BE2C (cell line): ENCODE measurements around the gene ARHGAP42.
A peak's percentile ranks its signal among the peaks of the same experiment; 100 is the strongest.

Experiments used
- DNase-seq: peaks from one replicate; pipeline ENCODE4 v3.0.0-alpha.2; 2020
- H3K27me3 ChIP-seq: fragments of 250-450 bp; sonication (Bioruptor Pico); 2 replicates; pipeline ENCODE4 v1.5.1; 2020; ENCODE audit warnings: mild to moderate bottlenecking
- H3K36me3 ChIP-seq: fragments of 250-450 bp; sonication (Bioruptor Pico); 2 replicates; pipeline ENCODE4 v1.5.1; 2020; ENCODE audit warnings: mild to moderate bottlenecking
- H3K4me1 ChIP-seq: fragments of 250-450 bp; sonication (Bioruptor Pico); 2 replicates; pipeline ENCODE4 v1.5.1; 2020
- H3K4me3 ChIP-seq: 2 replicates; pipeline ENCODE4 v1.5.1; 2011; ENCODE audit warnings: low read depth, low read length
- H3K9me3 ChIP-seq: fragments of 250-450 bp; sonication (Bioruptor Pico); 2 replicates; pipeline ENCODE4 v1.5.1; 2020
- CTCF ChIP-seq: IDR thresholded peaks from 2 replicates; pipeline ENCODE4 v1.5.1; 2012; ENCODE audit warnings: mild to moderate bottlenecking, low read depth, low read length

ARHGAP42 gene

DNA sequence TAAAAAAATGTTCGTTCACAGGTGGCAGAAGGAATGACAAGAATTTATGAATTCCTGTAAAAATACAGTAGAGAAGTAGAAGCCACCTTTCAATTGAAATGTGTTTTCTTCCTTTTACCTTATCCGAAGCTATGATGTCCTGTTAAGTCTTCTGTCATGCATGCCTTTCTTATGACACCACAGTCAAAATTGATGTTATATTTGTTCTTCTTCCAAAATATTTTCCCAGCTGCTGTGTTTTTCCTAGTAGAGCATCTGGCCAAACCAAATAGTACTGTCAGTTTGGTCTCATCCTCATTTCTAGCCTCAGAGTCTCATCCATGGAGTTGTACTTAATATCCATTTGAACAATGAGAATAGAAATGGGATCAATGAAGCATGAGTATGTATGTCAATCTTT lies 236.5 kb downstream of the ARHGAP42 start:
- Histone ChIP-seq H3K4me1 (peaks cover 13% of the 10 kb centered on the region), H3K27me3 (no peaks in the 10 kb centered on the region), H3K4me3 (no peak overlapping the region), H3K9me3 (no peaks in the 10 kb centered on the region), H3K36me3 (no peaks in the 10 kb centered on the region)
- DNase-seq: no peak
- no peak for TF ChIP-seq CTCF

- Histone ChIP-seq H3K9me3 (no peaks in the 10 kb centered on the region), H3K4me3 (no peak overlapping the region), H3K36me3 (no peaks in the 10 kb centered on the region), H3K4me1 (peaks cover 4% of the 10 kb centered on the region), H3K27me3 (no peaks in the 10 kb centered on the region)
- no peak for DNase-seq
- TF ChIP-seq CTCF: no peak
Observed at GRCh38 chr11:100925935-100926334, 238.8 kb downstream of the ARHGAP42 start.

GRCh38 chr11:100927579-100927978 lies 240.5 kb downstream of the ARHGAP42 start:
- peak; percentile 5 for DNase-seq
- TF ChIP-seq CTCF: no peak

GRCh38 chr11:100928426-100928825 lies 241.3 kb downstream of the ARHGAP42 start:
- no peak for TF ChIP-seq CTCF

More at GRCh38 chr11:100927579-100927978, 240.5 kb downstream of the ARHGAP42 start:
- H3K27me3 ChIP-seq: no peaks in the 10 kb centered on the region
- H3K36me3 ChIP-seq: no peaks in the 10 kb centered on the region
- H3K9me3 ChIP-seq: no peaks in the 10 kb centered on the region
- no peak overlapping the region for H3K4me3 ChIP-seq
- peaks cover 4% of the 10 kb centered on the region for H3K4me1 ChIP-seq

DNA sequence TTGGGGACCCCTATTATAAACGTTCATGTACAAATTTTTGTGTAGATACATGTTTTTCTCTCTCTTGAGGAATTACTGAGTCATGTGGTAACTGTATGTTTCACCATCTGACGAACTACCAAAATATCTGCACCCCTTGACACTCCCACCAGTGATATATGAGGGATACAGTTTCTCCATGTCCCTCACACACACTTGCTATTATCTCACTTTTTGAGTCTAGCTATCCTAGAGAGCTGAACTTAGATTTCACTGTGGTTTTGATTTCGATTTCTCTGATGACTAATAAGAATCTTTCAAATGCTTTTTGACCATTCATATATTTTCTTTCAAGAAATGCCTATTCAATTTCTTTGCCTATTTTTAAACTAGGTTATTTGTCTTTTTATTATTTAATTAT lies 242.3 kb downstream of the ARHGAP42 start:
- Histone ChIP-seq H3K4me1 (peaks cover 4% of the 10 kb centered on the region), H3K4me3 (no peak overlapping the region), H3K27me3 (no peaks in the 10 kb centered on the region), H3K36me3 (no peaks in the 10 kb centered on the region), H3K9me3 (no peaks in the 10 kb centered on the region)
- TF ChIP-seq CTCF: no peak
- DNase-seq: no peak

More at GRCh38 chr11:100928426-100928825, 241.3 kb downstream of the ARHGAP42 start:
- no peak overlapping the region for H3K4me3 ChIP-seq
- H3K9me3 ChIP-seq: no peaks in the 10 kb centered on the region
- H3K36me3 ChIP-seq: no peaks in the 10 kb centered on the region
- H3K27me3 ChIP-seq: no peaks in the 10 kb centered on the region
- H3K4me1 ChIP-seq: peaks cover 4% of the 10 kb centered on the region
- no peak for DNase-seq

- TF ChIP-seq CTCF: peak; percentile 57
- Histone ChIP-seq H3K36me3 (no peaks in the 10 kb centered on the region), H3K27me3 (no peaks in the 10 kb centered on the region), H3K9me3 (no peaks in the 10 kb centered on the region), H3K4me1 (peaks cover 4% of the 10 kb centered on the region), H3K4me3 (no peak overlapping the region)
- no peak for DNase-seq
Observed at GRCh38 chr11:100930185-100930778, 243.2 kb downstream of the ARHGAP42 start.
